ENCODE results near the gene TMEM132D. TPM values are rescaled to one million over a fixed set of nuclear protein-coding genes. Genes with fewer than 3 reads are reported as not detected.

Gene TMEM132D
- polyA plus RNA-seq, 1 donor from 2014 or later, result 1.3 TPM

GRCh38 chr12:129523621-129524020 is 380.2 kb downstream of the TMEM132D start:
- no peaks in the 10 kb centered on the region for H3F3A ChIP-seq (ENCODE audit: insufficient read depth, low read length, poor library complexity, severe bottlenecking)
- no peaks in the 10 kb centered on the region for H3K79me2 ChIP-seq (replicated peaks; ENCODE audit: insufficient read depth, low read length)
- no peaks in the 10 kb centered on the region for H3K9me2 ChIP-seq (ENCODE audit: insufficient read depth, low read length)
- H3K4me3 ChIP-seq (ENCODE audit: low read length), result no peak overlapping the region
- no peaks in the 10 kb centered on the region for H3K9me3 ChIP-seq (ENCODE audit: low read length)
- TF ChIP-seq RAD21 (conservative IDR thresholded peaks at IDR 0.05) (no peak), SMC3 (conservative IDR thresholded peaks at IDR 0.05; ENCODE audit: poor library complexity) (no peak), POLR2AphosphoS5 (IDR thresholded peaks at IDR 0.05) (no peak), MXI1 (conservative IDR thresholded peaks at IDR 0.05; ENCODE audit: poor library complexity, severe bottlenecking) (no peak), REST (IDR thresholded peaks at IDR 0.05; ENCODE audit: borderline replicate concordance) (no peak), EZH2 (IDR thresholded peaks at IDR 0.05; ENCODE audit: borderline replicate concordance, insufficient read depth, low read length, poor library complexity, severe bottlenecking) (no peak), EP300 (conservative IDR thresholded peaks at IDR 0.05; ENCODE audit: poor library complexity, severe bottlenecking) (no peak), TAF1 (IDR thresholded peaks at IDR 0.05; ENCODE audit: low read depth) (no peak)
- TF ChIP-seq, protein P1, sequence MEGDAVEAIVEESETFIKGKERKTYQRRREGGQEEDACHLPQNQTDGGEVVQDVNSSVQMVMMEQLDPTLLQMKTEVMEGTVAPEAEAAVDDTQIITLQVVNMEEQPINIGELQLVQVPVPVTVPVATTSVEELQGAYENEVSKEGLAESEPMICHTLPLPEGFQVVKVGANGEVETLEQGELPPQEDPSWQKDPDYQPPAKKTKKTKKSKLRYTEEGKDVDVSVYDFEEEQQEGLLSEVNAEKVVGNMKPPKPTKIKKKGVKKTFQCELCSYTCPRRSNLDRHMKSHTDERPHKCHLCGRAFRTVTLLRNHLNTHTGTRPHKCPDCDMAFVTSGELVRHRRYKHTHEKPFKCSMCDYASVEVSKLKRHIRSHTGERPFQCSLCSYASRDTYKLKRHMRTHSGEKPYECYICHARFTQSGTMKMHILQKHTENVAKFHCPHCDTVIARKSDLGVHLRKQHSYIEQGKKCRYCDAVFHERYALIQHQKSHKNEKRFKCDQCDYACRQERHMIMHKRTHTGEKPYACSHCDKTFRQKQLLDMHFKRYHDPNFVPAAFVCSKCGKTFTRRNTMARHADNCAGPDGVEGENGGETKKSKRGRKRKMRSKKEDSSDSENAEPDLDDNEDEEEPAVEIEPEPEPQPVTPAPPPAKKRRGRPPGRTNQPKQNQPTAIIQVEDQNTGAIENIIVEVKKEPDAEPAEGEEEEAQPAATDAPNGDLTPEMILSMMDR (IDR thresholded peaks at IDR 0.05; ENCODE audit: poor library complexity, severe bottlenecking), result no peak
- no peak overlapping the region for H3K27ac ChIP-seq (ENCODE audit: low read length)
- H3K9ac ChIP-seq (ENCODE audit: low read length), result no peak overlapping the region
- H4K20me1 ChIP-seq (ENCODE audit: insufficient read depth), result no peaks in the 10 kb centered on the region
- no peak overlapping the region for H3K4me2 ChIP-seq (ENCODE audit: low read length)
- no peak overlapping the region for H2AFZ ChIP-seq (ENCODE audit: low read depth, low read length)
- no peaks in the 10 kb centered on the region for H3K27me3 ChIP-seq (ENCODE audit: insufficient read depth, low read depth, low read length)
- no peaks in the 10 kb centered on the region for H3K36me3 ChIP-seq (ENCODE audit: insufficient read depth, low read length)

GRCh38 chr12:129520739-129521138 is 383.1 kb downstream of the TMEM132D start:
- Histone ChIP-seq H3F3A (ENCODE audit: insufficient read depth, low read length, poor library complexity, severe bottlenecking) (no peaks in the 10 kb centered on the region), H3K27ac (ENCODE audit: low read length) (no peak overlapping the region), H4K20me1 (ENCODE audit: insufficient read depth) (no peaks in the 10 kb centered on the region), H2AFZ (ENCODE audit: low read depth, low read length) (no peak overlapping the region), H3K27me3 (ENCODE audit: insufficient read depth, low read depth, low read length) (no peaks in the 10 kb centered on the region), H3K4me3 (ENCODE audit: low read length) (no peak overlapping the region), H3K4me2 (ENCODE audit: low read length) (no peak overlapping the region), H3K9me3 (ENCODE audit: low read length) (no peaks in the 10 kb centered on the region), H3K9ac (ENCODE audit: low read length) (no peak overlapping the region), H3K79me2 (replicated peaks; ENCODE audit: insufficient read depth, low read length) (no peaks in the 10 kb centered on the region), H3K36me3 (ENCODE audit: insufficient read depth, low read length) (no peaks in the 10 kb centered on the region), H3K9me2 (ENCODE audit: insufficient read depth, low read length) (no peaks in the 10 kb centered on the region)
- no peak for TF ChIP-seq SMC3 (conservative IDR thresholded peaks at IDR 0.05; ENCODE audit: poor library complexity)
- no peak for TF ChIP-seq TAF1 (IDR thresholded peaks at IDR 0.05; ENCODE audit: low read depth)
- no peak for TF ChIP-seq EZH2 (IDR thresholded peaks at IDR 0.05; ENCODE audit: borderline replicate concordance, insufficient read depth, low read length, poor library complexity, severe bottlenecking)
- TF ChIP-seq POLR2AphosphoS5 (IDR thresholded peaks at IDR 0.05), result no peak
- TF ChIP-seq MXI1 (conservative IDR thresholded peaks at IDR 0.05; ENCODE audit: poor library complexity, severe bottlenecking), result no peak
- TF ChIP-seq, protein P1 (IDR thresholded peaks at IDR 0.05; ENCODE audit: poor library complexity, severe bottlenecking), result no peak

Measured in neural cell (in vitro differentiated cells).